GM12865 (cell line): ENCODE measurements around the gene DPP6.

Experiments used
- DNase-seq: peaks from one replicate; pipeline ENCODE4 v3.0.0; 2010; ENCODE audit warnings: low read depth
- H3K4me3 ChIP-seq: 2 replicates; pipeline ENCODE4 v1.5.1; 2011; ENCODE audit warnings: mild to moderate bottlenecking, low read depth, low read length, control low read depth
- TF ChIP-seq, protein P1 (sequence below): IDR thresholded peaks from 2 replicates; pipeline ENCODE4 v1.5.1; 2011; ENCODE audit warnings: low read length, control low read depth, low read depth, inconsistent platforms; ENCODE audit not compliant: insufficient read depth; ENCODE audit errors: missing control alignments

The DPP6 gene

DNA sequence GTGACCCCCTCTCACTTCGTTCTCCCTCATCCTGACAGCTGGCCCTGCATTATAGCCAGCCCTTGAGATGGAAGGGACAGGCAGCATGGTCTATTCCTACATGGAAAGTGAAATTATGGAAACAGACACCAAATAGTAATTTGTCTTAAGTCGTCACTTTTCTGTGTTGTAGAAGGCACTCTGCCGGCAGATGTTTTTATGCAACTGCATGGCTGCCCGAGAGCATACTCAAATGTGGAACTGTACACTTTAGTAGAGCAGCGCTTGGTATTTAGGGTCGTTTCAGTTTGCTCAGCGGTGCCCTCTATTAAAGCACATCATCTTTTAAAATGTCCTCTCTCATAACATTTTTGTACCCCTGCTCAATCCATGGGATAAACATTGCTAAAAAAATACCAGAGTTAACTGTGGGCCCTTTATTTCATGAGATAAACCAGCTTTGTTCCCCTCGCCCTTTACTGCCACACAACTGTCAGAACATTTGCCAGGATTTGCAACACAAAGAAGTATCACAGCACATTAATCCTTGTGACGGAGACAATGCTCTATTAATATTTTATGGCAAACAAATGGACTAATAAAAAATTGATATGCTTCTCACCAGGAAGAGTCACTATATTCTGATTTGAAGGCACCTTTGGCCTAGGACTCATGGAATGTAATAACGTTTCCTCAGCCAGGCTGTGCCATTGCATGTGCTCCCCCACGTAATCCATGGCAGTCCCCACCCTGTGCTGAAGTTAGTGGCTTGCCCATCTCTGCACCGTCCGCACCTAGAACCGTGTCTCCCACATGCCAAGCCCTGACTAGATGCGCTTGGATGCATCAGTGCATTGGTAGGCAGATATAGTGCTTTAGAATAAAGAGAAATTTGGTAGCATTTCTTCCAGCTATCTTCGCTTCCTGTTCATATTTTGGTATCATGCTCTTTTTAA lies 729.4 kb downstream of the DPP6 start:
- no peak for DNase-seq
- no peak overlapping the region for H3K4me3 ChIP-seq
- TF ChIP-seq, protein P1, sequence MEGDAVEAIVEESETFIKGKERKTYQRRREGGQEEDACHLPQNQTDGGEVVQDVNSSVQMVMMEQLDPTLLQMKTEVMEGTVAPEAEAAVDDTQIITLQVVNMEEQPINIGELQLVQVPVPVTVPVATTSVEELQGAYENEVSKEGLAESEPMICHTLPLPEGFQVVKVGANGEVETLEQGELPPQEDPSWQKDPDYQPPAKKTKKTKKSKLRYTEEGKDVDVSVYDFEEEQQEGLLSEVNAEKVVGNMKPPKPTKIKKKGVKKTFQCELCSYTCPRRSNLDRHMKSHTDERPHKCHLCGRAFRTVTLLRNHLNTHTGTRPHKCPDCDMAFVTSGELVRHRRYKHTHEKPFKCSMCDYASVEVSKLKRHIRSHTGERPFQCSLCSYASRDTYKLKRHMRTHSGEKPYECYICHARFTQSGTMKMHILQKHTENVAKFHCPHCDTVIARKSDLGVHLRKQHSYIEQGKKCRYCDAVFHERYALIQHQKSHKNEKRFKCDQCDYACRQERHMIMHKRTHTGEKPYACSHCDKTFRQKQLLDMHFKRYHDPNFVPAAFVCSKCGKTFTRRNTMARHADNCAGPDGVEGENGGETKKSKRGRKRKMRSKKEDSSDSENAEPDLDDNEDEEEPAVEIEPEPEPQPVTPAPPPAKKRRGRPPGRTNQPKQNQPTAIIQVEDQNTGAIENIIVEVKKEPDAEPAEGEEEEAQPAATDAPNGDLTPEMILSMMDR, result no peak

DNA sequence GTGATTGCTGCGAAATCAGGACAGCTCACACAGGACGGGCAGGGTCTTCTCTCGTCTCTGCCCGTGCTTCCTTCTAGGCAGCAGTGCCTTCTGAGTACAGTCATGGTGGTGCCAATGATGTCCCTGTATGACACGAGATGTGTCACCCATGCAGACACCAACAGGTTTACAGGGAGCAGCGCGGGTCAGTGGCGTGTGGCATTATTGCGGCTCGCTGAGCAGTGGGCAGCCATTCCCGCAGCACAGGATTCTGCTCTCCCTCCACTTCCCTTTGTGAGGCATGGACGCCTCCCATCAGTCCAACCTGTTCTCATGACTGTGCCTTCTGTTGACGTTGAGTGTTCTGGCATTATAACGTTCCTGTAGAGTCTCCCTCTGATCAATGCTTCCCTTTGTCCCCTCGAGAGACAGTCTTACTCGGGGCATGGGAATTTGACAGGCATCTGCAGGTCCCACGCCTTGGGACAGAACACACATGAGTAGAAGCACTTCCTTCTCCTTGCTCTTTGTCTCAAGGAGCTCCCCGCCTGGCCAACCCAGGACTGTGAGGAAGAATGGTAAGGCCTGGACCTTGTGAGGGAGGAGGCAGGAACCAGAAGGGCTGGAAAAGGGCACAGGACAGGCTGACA lies 731.2 kb downstream of the DPP6 start:
- no peak for DNase-seq
- TF ChIP-seq, protein P1, result no peak
- no peak overlapping the region for H3K4me3 ChIP-seq

DNA sequence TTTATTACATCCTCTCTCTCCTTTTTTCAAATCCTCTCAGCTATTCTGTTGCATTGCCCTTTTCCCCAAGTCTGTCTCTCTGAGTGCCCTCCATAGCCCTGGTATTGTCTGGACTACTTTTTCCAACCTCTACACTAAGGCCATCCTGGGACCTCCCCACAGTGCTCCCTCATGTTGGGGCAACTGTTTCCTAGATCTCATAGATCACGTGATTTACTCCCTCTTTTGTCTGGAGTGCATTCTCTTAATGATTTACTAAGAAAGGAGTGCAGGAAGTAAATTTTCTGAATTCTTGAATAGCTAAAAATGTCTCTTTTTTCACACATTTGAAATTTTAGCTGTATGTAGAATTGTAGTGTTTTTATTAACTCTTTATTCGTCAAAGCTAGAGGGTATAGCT lies 733.7 kb downstream of the DPP6 start:
- no peak overlapping the region for H3K4me3 ChIP-seq
- no peak for DNase-seq
- TF ChIP-seq, protein P1, result no peak

DNA sequence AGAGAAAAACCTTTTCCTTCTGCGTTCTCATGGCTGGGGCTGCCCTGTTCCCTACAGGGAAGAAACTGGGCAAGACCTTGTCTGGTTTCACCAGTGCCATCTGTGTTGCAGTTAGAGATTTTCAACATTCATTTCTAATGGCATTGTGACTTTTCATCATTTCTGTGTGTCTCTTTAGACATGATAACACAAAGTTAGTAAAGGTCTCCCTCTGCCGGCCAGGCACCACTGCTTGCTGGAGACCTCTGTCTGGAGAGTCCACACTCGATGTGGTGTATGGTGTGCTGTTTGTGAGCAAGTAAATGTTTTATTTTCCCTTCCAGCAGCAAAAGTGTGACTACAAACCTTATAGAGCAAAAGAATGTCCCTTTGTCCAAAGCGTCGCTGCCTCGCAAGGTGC lies 737.2 kb downstream of the DPP6 start:
- TF ChIP-seq, protein P1, result peak; percentile 1
- DNase-seq, result no peak
- no peak overlapping the region for H3K4me3 ChIP-seq

DNA sequence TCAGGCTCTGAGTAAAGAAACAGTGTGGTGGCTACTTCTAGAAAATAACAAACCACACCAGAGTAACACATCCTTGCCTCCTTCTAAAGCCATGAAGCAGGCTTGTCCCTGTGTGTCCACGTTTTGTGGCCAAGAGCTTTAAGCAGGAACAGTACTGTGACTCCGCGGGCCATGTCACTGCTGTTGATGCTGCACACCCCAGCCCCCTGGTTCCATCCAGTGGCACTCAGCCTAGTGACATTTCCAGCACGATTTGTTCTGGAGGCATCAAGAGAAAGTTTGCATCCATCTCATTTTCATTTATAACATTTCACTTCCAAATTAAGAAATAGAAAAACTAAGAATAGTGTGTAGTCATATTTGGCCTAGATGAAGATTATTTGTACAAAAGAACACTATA lies 739.4 kb downstream of the DPP6 start:
- no peak overlapping the region for H3K4me3 ChIP-seq
- TF ChIP-seq, protein P1, result no peak
- no peak for DNase-seq

DNA sequence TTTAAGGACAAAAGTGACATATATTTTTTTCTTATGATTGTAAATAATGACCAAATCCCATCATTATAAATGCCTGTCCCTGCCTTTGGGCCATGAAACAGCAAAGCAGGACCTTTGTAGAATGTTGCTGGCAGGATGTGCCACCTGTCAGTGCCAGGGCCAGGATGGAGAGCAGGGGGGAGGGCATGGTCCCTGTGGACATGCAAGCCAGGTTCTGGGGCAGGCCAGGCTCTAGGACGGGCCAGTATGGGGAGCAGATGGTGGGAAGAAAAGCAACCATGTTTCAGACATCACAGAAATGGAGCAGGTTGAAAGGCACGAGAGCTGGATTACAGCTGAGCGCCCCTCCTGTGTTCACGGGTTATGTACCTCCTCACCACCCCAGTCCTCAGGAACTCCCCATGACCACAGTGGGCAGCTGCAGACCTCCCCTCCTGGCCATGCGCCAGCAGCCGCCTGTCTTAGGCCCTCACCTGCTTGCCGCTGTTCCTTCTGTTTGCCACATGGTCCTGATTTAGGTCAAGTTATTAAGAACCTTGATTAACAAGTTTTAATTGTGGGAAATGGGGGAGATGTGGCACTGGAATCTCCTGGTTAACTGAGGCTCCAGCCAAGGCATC lies 740.3 kb downstream of the DPP6 start:
- TF ChIP-seq, protein P1, result no peak
- no peak for DNase-seq
- no peak overlapping the region for H3K4me3 ChIP-seq
